ENCODE results near the gene RNF125. TPM values are rescaled to one million over a fixed set of nuclear protein-coding genes. Genes with fewer than 3 reads are reported as not detected.

Gene RNF125
- 4.8 and 6.5 TPM in 2 replicates for total RNA-seq

DNA sequence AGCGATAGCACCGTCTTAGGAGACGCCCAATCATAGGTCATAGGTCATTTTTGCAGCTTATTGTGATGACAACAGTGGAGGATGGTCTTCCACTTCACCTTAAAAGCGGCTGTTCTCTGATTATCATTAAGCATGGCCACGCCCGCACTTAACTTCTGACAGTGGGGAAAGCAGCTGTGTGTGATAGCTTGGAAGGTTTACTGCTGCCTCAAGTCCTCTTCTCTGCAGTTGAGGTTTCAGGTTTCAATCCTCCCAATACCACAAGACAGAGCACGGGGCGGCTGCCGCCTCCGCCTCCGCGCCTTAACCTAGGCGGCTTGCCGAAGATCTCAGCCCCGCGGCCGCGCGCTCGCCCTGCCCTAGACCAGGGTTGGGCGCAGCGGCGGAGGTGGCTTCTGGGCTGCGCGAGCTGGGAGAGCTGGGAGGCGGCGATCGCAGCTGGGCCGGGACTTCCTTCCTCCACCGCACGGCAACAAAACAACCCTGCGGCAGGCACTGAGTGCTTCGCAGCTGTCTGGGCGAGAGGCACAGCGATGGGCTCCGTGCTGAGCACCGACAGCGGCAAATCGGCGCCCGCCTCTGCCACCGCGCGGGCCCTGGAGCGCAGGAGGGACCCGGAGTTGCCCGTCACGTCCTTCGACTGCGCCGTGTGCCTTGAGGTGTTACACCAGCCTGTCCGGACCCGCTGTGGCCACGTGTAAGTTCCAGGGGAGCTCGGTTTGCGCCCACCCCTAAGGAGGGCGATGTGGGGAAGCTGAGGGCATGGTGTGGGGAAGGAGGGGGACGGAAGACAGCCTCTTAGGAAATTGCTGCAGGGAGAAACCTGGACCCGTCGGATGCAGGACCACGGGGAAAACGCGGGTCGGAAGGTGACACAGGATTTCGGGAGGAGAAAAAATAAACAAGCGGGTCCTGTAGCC, at the start of gene RNF125:
TSS of gene RNF125 (plus strand) at position 495 of the 920 bp plus-strand sequence. CDS start at position 534, 39 bp downstream.

DNA sequence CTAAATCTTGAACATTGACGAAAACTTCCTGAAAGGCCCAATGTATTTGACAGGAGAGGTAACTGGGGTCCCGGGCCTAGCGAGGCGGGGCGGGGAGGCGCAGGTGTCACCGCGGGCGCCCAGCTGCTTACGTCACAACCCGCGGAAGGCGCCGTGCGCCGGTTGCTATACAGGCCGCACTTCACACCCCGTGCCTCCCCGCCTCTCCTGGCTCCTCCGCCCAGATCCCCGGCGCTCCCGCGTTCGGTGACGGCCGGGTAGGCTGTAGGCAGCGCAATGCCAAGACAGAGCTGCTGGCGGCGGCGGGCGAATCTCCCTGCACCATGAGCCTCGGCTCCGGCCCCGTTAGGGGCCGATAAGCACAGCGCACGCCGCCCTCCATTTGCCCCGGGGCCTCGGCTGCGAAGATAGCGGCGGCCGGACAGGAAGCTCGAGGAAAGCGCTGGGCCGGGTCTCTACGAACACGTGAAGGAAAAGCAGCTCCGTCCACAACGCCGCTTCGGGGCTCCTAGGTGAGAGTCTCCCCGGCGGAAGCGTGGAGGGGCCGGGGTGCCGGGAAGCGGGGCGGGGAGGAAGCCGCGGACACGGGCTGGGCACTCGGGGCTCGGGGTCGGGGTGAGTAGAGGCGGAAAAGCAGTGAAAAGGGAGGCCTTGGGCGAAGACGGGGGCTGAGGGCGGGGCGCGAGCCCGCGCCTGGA, 73.2 kb downstream of the RNF125 start, which contains the start of gene RNF138:
TSS of gene RNF138 (plus strand) at position 151 of the 698 bp plus-strand sequence. CDS start 903 bp downstream, outside the sequence.

Other genes starting within 250 kb of the RNF125 start
- 35.5 and 68.9 TPM in 2 replicates for gene TRAPPC8, start 75.7 kb upstream of the RNF125 start, total RNA-seq
- 26.1 and 29.8 TPM in 2 replicates for gene RNF138, start 73.0 kb downstream of the RNF125 start, total RNA-seq
- gene MEP1B, start 171.2 kb downstream of the RNF125 start, total RNA-seq: 0.25 TPM in 1 of 2 replicates, not detected in the other

Measured in bladder microvascular endothelial cell (primary cell).